ENCODE measurements around the gene CXADR. TPM values are rescaled to one million over a fixed set of nuclear protein-coding genes. Genes with fewer than 3 reads are reported as not detected.

Gene CXADR
- total RNA-seq, 1 experiment from 2014 or later, result 119 TPM

- H3K9me3 Mint-ChIP-seq, result peaks cover 6% of the 10 kb centered on the region
- peaks cover 40% of the 10 kb centered on the region for H3K36me3 Mint-ChIP-seq
- H3K27me3 Mint-ChIP-seq (ENCODE audit: low read depth), result peaks cover 14% of the 10 kb centered on the region
- TF ChIP-seq ELF4 (CRISPR knock-in tag; IDR thresholded peaks at IDR 0.05; ENCODE audit: low read depth), result no peak
- no peak for TF ChIP-seq ATF6 (CRISPR knock-in tag; IDR thresholded peaks at IDR 0.05)
- no peak for TF ChIP-seq MAX (CRISPR knock-in tag; IDR thresholded peaks at IDR 0.05)
- TF ChIP-seq MYBL2 (CRISPR knock-in tag; IDR thresholded peaks at IDR 0.05), result no peak
- TF ChIP-seq JUN (CRISPR knock-in tag; IDR thresholded peaks at IDR 0.05), result no peak
- TF ChIP-seq TEAD4 (CRISPR knock-in tag; IDR thresholded peaks at IDR 0.05), result no peak
- TF ChIP-seq NFE2L1 (CRISPR knock-in tag; IDR thresholded peaks at IDR 0.05), result no peak
- TF ChIP-seq CDX4 (CRISPR knock-in tag; IDR thresholded peaks at IDR 0.05; ENCODE audit: borderline replicate concordance), result no peak
- no peak for TF ChIP-seq HMGA2 (CRISPR knock-in tag; IDR thresholded peaks at IDR 0.05)
- DNase-seq (ENCODE audit: low spot score), result no peak
- CTCF ChIA-PET, result no interaction called here
- no peak for ATAC-seq
- POLR2A ChIA-PET, result interaction anchor here (0.6 kb wide), 1 partner anchor 82 kb away, joined by 8 read pairs; no protein-coding TSS in a partner anchor
- peaks cover 26% of the 10 kb centered on the region for H3K4me1 Mint-ChIP-seq
- H3K4me3 Mint-ChIP-seq, result no peak overlapping the region
- H3K27ac Mint-ChIP-seq, result no peak overlapping the region
Observed at GRCh38 chr21:17609681-17610080, 96.8 kb downstream of the CXADR start.

- peaks cover 33% of the 10 kb centered on the region for H3K36me3 Mint-ChIP-seq
- H3K27ac Mint-ChIP-seq, result peak overlapping the region; percentile 80; the same call in 1 of the 2 replicates
- peaks cover 6% of the 10 kb centered on the region for H3K9me3 Mint-ChIP-seq
- peaks cover 20% of the 10 kb centered on the region for H3K27me3 Mint-ChIP-seq (ENCODE audit: low read depth)
- peaks cover 26% of the 10 kb centered on the region for H3K4me1 Mint-ChIP-seq
- no peak for ATAC-seq
- ChIA-PET POLR2A (no interaction called here), CTCF (no interaction called here)
- peak overlapping the region; percentile 87 for H3K4me3 Mint-ChIP-seq
- DNase-seq (ENCODE audit: low spot score), result no peak
- TF ChIP-seq PREB (CRISPR knock-in tag; IDR thresholded peaks at IDR 0.05; ENCODE audit: borderline replicate concordance), result no peak
- TF ChIP-seq GABPB1 (CRISPR knock-in tag; IDR thresholded peaks at IDR 0.05), result no peak
- no peak for TF ChIP-seq CTCF (IDR thresholded peaks at IDR 0.05)
- no peak for TF ChIP-seq NR2C2 (CRISPR knock-in tag; IDR thresholded peaks at IDR 0.05)
- TF ChIP-seq TP53 (CRISPR knock-in tag; IDR thresholded peaks at IDR 0.05), result no peak
- no peak for TF ChIP-seq SMAD4 (CRISPR knock-in tag; IDR thresholded peaks at IDR 0.05)
Observed at GRCh38 chr21:17610911-17611310, 98.1 kb downstream of the CXADR start.

GRCh38 chr21:17611414-17612022, 98.7 kb downstream of the CXADR start:
- H3K27ac Mint-ChIP-seq, result peak overlapping the region; percentile 80
- DNase-seq (ENCODE audit: low spot score) (peak; percentile 39), ATAC-seq (peak; percentile 27)
- H3K4me3 Mint-ChIP-seq, result peak overlapping the region; percentile 87
- peaks cover 6% of the 10 kb centered on the region for H3K9me3 Mint-ChIP-seq
- H3K36me3 Mint-ChIP-seq, result peaks cover 33% of the 10 kb centered on the region
- H3K27me3 Mint-ChIP-seq (ENCODE audit: low read depth), result peaks cover 20% of the 10 kb centered on the region
- ChIA-PET POLR2A (no interaction called here), CTCF (interaction anchor here (1.3 kb wide), 1 partner anchor 26 kb away, joined by 5 read pairs; no protein-coding TSS in a partner anchor)
- H3K4me1 Mint-ChIP-seq, result peaks cover 26% of the 10 kb centered on the region
- TF ChIP-seq USF2 (CRISPR knock-in tag; IDR thresholded peaks at IDR 0.05), result no peak
- no peak for TF ChIP-seq ZNF219 (CRISPR knock-in tag; IDR thresholded peaks at IDR 0.05; ENCODE audit: borderline replicate concordance)
- TF ChIP-seq E2F1 (CRISPR knock-in tag; IDR thresholded peaks at IDR 0.05), result no peak
- TF ChIP-seq ARID4B (CRISPR knock-in tag; IDR thresholded peaks at IDR 0.05; ENCODE audit: borderline replicate concordance), result no peak

All from WTC11 (cell line).